ENCODE data around the gene DUSP1.
"Not testable (repeated sequence)": the region's sequence is repeated elsewhere in the genome, so short reads cannot be mapped to it uniquely, and the experiment has no call there.

DUSP1 gene

GRCh38 chr5:172815631-172816030 lies 44.6 kb upstream of the DUSP1 start:
- no peak for TF ChIP-seq CTCF (IDR thresholded peaks at IDR 0.05; ENCODE audit: borderline replicate concordance, control extremely low read depth, extremely low read depth, insufficient read depth, missing control alignments)
- no peak for DNase-seq (ENCODE audit: low spot score)
- in situ Hi-C loops (cut with MboI; ENCODE audit: low sequenced_read_pairs, unreplicated experiment) = no loop called here

GRCh38 chr5:172810996-172811395 lies 40.0 kb upstream of the DUSP1 start:
- in situ Hi-C loops (cut with MboI; ENCODE audit: low sequenced_read_pairs, unreplicated experiment) = not testable (repeated sequence)

GRCh38 chr5:172809774-172810173 lies 38.8 kb upstream of the DUSP1 start:
- DNase-seq (ENCODE audit: low spot score) = no peak
- TF ChIP-seq CTCF (IDR thresholded peaks at IDR 0.05; ENCODE audit: borderline replicate concordance, control extremely low read depth, extremely low read depth, insufficient read depth, missing control alignments) = no peak
- in situ Hi-C loops (cut with MboI; ENCODE audit: low sequenced_read_pairs, unreplicated experiment) = no loop called here

More at GRCh38 chr5:172810996-172811395, 40.0 kb upstream of the DUSP1 start:
- DNase-seq (ENCODE audit: low spot score) = not testable (repeated sequence)

- in situ Hi-C loops (cut with MboI; ENCODE audit: low sequenced_read_pairs, unreplicated experiment) = no loop called here
- no peak for TF ChIP-seq CTCF (IDR thresholded peaks at IDR 0.05; ENCODE audit: borderline replicate concordance, control extremely low read depth, extremely low read depth, insufficient read depth, missing control alignments)
- no peak for DNase-seq (ENCODE audit: low spot score)
Measured at GRCh38 chr5:172807766-172808311, 36.8 kb upstream of the DUSP1 start.

GRCh38 chr5:172806897-172807672 lies 36.1 kb upstream of the DUSP1 start:
- no peak for TF ChIP-seq CTCF (IDR thresholded peaks at IDR 0.05; ENCODE audit: borderline replicate concordance, control extremely low read depth, extremely low read depth, insufficient read depth, missing control alignments)
- in situ Hi-C loops (cut with MboI; ENCODE audit: low sequenced_read_pairs, unreplicated experiment) = no loop called here
- peak; percentile 96 for DNase-seq (ENCODE audit: low spot score)

GRCh38 chr5:172805736-172806255 lies 34.8 kb upstream of the DUSP1 start:
- no peak for DNase-seq (ENCODE audit: low spot score)
- in situ Hi-C loops (cut with MboI; ENCODE audit: low sequenced_read_pairs, unreplicated experiment) = no loop called here
- no peak for TF ChIP-seq CTCF (IDR thresholded peaks at IDR 0.05; ENCODE audit: borderline replicate concordance, control extremely low read depth, extremely low read depth, insufficient read depth, missing control alignments)

- DNase-seq (ENCODE audit: low spot score) = no peak
- in situ Hi-C loops (cut with MboI; ENCODE audit: low sequenced_read_pairs, unreplicated experiment) = no loop called here
- TF ChIP-seq CTCF (IDR thresholded peaks at IDR 0.05; ENCODE audit: borderline replicate concordance, control extremely low read depth, extremely low read depth, insufficient read depth, missing control alignments) = no peak
Measured at GRCh38 chr5:172805018-172805683, 34.2 kb upstream of the DUSP1 start.

Data from GM13976 (cell line).